ENCODE results near the gene BNC1.

- TF ChIP-seq CTCF (conservative IDR thresholded peaks at IDR 0.05 in 1 of 2, IDR thresholded peaks at IDR 0.05 in 1 of 2; ENCODE audit: low read depth in 1 of 2, low read length in 2 of 2) (no peak), EZH2 (IDR thresholded peaks at IDR 0.05; ENCODE audit: low read length, missing control alignments) (no peak)
These were observed 36.4 kb upstream of the BNC1 start for GRCh38 chr15:83320844-83321243.
